ENCODE results near the gene CRACR2B.

Gene CRACR2B

GRCh38 chr11:863910-864827 is 36.5 kb downstream of the CRACR2B start:
- no peak for TF ChIP-seq Cebpa-rat (IDR thresholded peaks at IDR 0.05)
- H3K4me2 ChIP-seq = no peak overlapping the region

GRCh38 chr11:864898-865297 is 37.2 kb downstream of the CRACR2B start:
- H3K36me3 ChIP-seq = peaks cover 68% of the 10 kb centered on the region
- no peaks in the 10 kb centered on the region for H3K27me3 ChIP-seq
- TF ChIP-seq Cebpa-rat (IDR thresholded peaks at IDR 0.05) = no peak
- H4K20me1 ChIP-seq = peaks cover 60% of the 10 kb centered on the region
- no peak overlapping the region for H3K4me3 ChIP-seq
- no peak overlapping the region for H3K4me2 ChIP-seq
- H3K4me1 ChIP-seq = peaks cover 31% of the 10 kb centered on the region
- no peak overlapping the region for H3K27ac ChIP-seq
- no peak overlapping the region for H3K9ac ChIP-seq
- H3K9me3 ChIP-seq = no peaks in the 10 kb centered on the region

More at GRCh38 chr11:863910-864827, 36.5 kb downstream of the CRACR2B start:
- H3K4me3 ChIP-seq = no peak overlapping the region
- H4K20me1 ChIP-seq = peaks cover 60% of the 10 kb centered on the region
- H3K9me3 ChIP-seq = no peaks in the 10 kb centered on the region
- H3K36me3 ChIP-seq = peaks cover 60% of the 10 kb centered on the region; the same call in 1 of the 2 replicates
- H3K9ac ChIP-seq = no peak overlapping the region
- no peak overlapping the region for H3K27ac ChIP-seq
- peaks cover 38% of the 10 kb centered on the region for H3K4me1 ChIP-seq
- H3K27me3 ChIP-seq = no peaks in the 10 kb centered on the region

GRCh38 chr11:865462-866430 is 38.0 kb downstream of the CRACR2B start:
- no peak for TF ChIP-seq Cebpa-rat (IDR thresholded peaks at IDR 0.05)
- Histone ChIP-seq H3K4me2 (no peak overlapping the region), H3K9me3 (no peaks in the 10 kb centered on the region), H3K4me1 (peaks cover 22% of the 10 kb centered on the region), H3K36me3 (peaks cover 71% of the 10 kb centered on the region), H4K20me1 (peaks cover 51% of the 10 kb centered on the region), H3K9ac (no peak overlapping the region), H3K4me3 (no peak overlapping the region), H3K27ac (no peak overlapping the region), H3K27me3 (no peaks in the 10 kb centered on the region)

GRCh38 chr11:866481-866880 is 38.8 kb downstream of the CRACR2B start:
- Histone ChIP-seq H3K9me3 (no peaks in the 10 kb centered on the region), H3K27ac (no peak overlapping the region), H3K27me3 (no peaks in the 10 kb centered on the region), H3K4me3 (no peak overlapping the region), H4K20me1 (peaks cover 47% of the 10 kb centered on the region), H3K9ac (no peak overlapping the region), H3K4me1 (peaks cover 17% of the 10 kb centered on the region), H3K4me2 (no peak overlapping the region), H3K36me3 (peaks cover 73% of the 10 kb centered on the region)
- TF ChIP-seq Cebpa-rat (IDR thresholded peaks at IDR 0.05) = no peak

GRCh38 chr11:867856-868358 is 40.2 kb downstream of the CRACR2B start:
- no peak overlapping the region for H3K9ac ChIP-seq
- H3K4me2 ChIP-seq = no peak overlapping the region
- no peak overlapping the region for H3K27ac ChIP-seq
- no peaks in the 10 kb centered on the region for H3K9me3 ChIP-seq
- H3K4me3 ChIP-seq = no peak overlapping the region
- H4K20me1 ChIP-seq = peaks cover 41% of the 10 kb centered on the region
- H3K27me3 ChIP-seq = no peaks in the 10 kb centered on the region
- TF ChIP-seq Cebpa-rat (IDR thresholded peaks at IDR 0.05) = no peak
- H3K36me3 ChIP-seq = peaks cover 76% of the 10 kb centered on the region
- 0 out of 2 replicates have a peak, but pooled peaks cover 4% of the 10 kb centered on the region for H3K4me1 ChIP-seq

GRCh38 chr11:868394-868793 is 40.7 kb downstream of the CRACR2B start:
- Histone ChIP-seq H3K9me3 (no peaks in the 10 kb centered on the region), H3K4me1 (0 out of 2 replicates have a peak, but pooled peaks cover 3% of the 10 kb centered on the region), H3K9ac (no peak overlapping the region), H4K20me1 (peaks cover 37% of the 10 kb centered on the region), H3K4me2 (no peak overlapping the region), H3K27me3 (no peaks in the 10 kb centered on the region), H3K36me3 (peaks cover 77% of the 10 kb centered on the region), H3K4me3 (no peak overlapping the region), H3K27ac (no peak overlapping the region)
- no peak for TF ChIP-seq Cebpa-rat (IDR thresholded peaks at IDR 0.05)

GRCh38 chr11:868802-869201 is 41.1 kb downstream of the CRACR2B start:
- Histone ChIP-seq H3K4me2 (no peak overlapping the region), H3K27me3 (no peaks in the 10 kb centered on the region), H3K4me1 (no peaks in the 10 kb centered on the region), H3K27ac (no peak overlapping the region), H3K36me3 (peaks cover 77% of the 10 kb centered on the region), H3K9ac (no peak overlapping the region), H4K20me1 (peaks cover 32% of the 10 kb centered on the region), H3K4me3 (no peak overlapping the region), H3K9me3 (no peaks in the 10 kb centered on the region)
- no peak for TF ChIP-seq Cebpa-rat (IDR thresholded peaks at IDR 0.05)

GRCh38 chr11:869399-870126 is 41.8 kb downstream of the CRACR2B start:
- no peak overlapping the region for H3K9ac ChIP-seq
- H3K36me3 ChIP-seq = peaks cover 75% of the 10 kb centered on the region
- H3K4me2 ChIP-seq = no peak overlapping the region
- TF ChIP-seq Cebpa-rat (IDR thresholded peaks at IDR 0.05) = no peak
- peaks cover 25% of the 10 kb centered on the region for H4K20me1 ChIP-seq
- H3K27me3 ChIP-seq = no peaks in the 10 kb centered on the region
- no peak overlapping the region for H3K4me3 ChIP-seq
- no peaks in the 10 kb centered on the region for H3K9me3 ChIP-seq
- H3K27ac ChIP-seq = no peak overlapping the region
- H3K4me1 ChIP-seq = no peaks in the 10 kb centered on the region

GRCh38 chr11:870127-870413 is 42.4 kb downstream of the CRACR2B start:
- no peak for TF ChIP-seq Cebpa-rat (IDR thresholded peaks at IDR 0.05)
- H3K36me3 ChIP-seq = peaks cover 75% of the 10 kb centered on the region
- 0 out of 2 replicates have a peak, but pooled peaks cover 23% of the 10 kb centered on the region for H4K20me1 ChIP-seq
- H3K9me3 ChIP-seq = no peaks in the 10 kb centered on the region
- H3K4me2 ChIP-seq = no peak overlapping the region
- no peaks in the 10 kb centered on the region for H3K27me3 ChIP-seq
- no peak overlapping the region for H3K27ac ChIP-seq
- H3K4me1 ChIP-seq = no peaks in the 10 kb centered on the region
- no peak overlapping the region for H3K4me3 ChIP-seq
- no peak overlapping the region for H3K9ac ChIP-seq

Data from BLaER1 (cell line).